ENCODE measurements around the gene NCMAP.
"Not testable (repeated sequence)": the region's sequence is repeated elsewhere in the genome, so short reads cannot be mapped to it uniquely, and the experiment has no call there.

Gene NCMAP

GRCh38 chr1:24541711-24542346, 14.1 kb upstream of the NCMAP start:
- in situ Hi-C loops (cut with MboI; ENCODE audit: low sequenced_read_pairs) = no loop called here

GRCh38 chr1:24544239-24544638, 11.6 kb upstream of the NCMAP start:
- in situ Hi-C loops (cut with MboI; ENCODE audit: low sequenced_read_pairs) = no loop called here

- in situ Hi-C loops (cut with MboI; ENCODE audit: low sequenced_read_pairs) = no loop called here
Measured at GRCh38 chr1:24545662-24546061, 10.2 kb upstream of the NCMAP start.

- in situ Hi-C loops (cut with MboI; ENCODE audit: low sequenced_read_pairs) = no loop called here
Measured at GRCh38 chr1:24547195-24547594, 8.7 kb upstream of the NCMAP start.

GRCh38 chr1:24548070-24548469, 7.8 kb upstream of the NCMAP start:
- in situ Hi-C loops (cut with MboI; ENCODE audit: low sequenced_read_pairs) = no loop called here

GRCh38 chr1:24549210-24549609, 6.7 kb upstream of the NCMAP start:
- in situ Hi-C loops (cut with MboI; ENCODE audit: low sequenced_read_pairs) = not testable (repeated sequence)

GRCh38 chr1:24551290-24551959, 4.5 kb upstream of the NCMAP start:
- in situ Hi-C loops (cut with MboI; ENCODE audit: low sequenced_read_pairs) = no loop called here

- in situ Hi-C loops (cut with MboI; ENCODE audit: low sequenced_read_pairs) = no loop called here
Measured at GRCh38 chr1:24551960-24552571, 3.8 kb upstream of the NCMAP start.

- in situ Hi-C loops (cut with MboI; ENCODE audit: low sequenced_read_pairs) = no loop called here
Measured at GRCh38 chr1:24553931-24554330, 2.0 kb upstream of the NCMAP start.

GRCh38 chr1:24554714-24555113, 1.2 kb upstream of the NCMAP start:
- in situ Hi-C loops (cut with MboI; ENCODE audit: low sequenced_read_pairs) = no loop called here

GRCh38 chr1:24556414-24556795, 518 bp downstream of the NCMAP start:
- in situ Hi-C loops (cut with MboI; ENCODE audit: low sequenced_read_pairs) = no loop called here

GRCh38 chr1:24557220-24557619, 1.3 kb downstream of the NCMAP start:
- in situ Hi-C loops (cut with MboI; ENCODE audit: low sequenced_read_pairs) = no loop called here

GRCh38 chr1:24557711-24558131, 1.8 kb downstream of the NCMAP start:
- in situ Hi-C loops (cut with MboI; ENCODE audit: low sequenced_read_pairs) = no loop called here

- in situ Hi-C loops (cut with MboI; ENCODE audit: low sequenced_read_pairs) = no loop called here
Measured at GRCh38 chr1:24558455-24558854, 2.6 kb downstream of the NCMAP start.

GRCh38 chr1:24558902-24559791, 3.3 kb downstream of the NCMAP start:
- in situ Hi-C loops (cut with MboI; ENCODE audit: low sequenced_read_pairs) = no loop called here

- in situ Hi-C loops (cut with MboI; ENCODE audit: low sequenced_read_pairs) = no loop called here
Measured at GRCh38 chr1:24560361-24560760, 4.5 kb downstream of the NCMAP start.

- in situ Hi-C loops (cut with MboI; ENCODE audit: low sequenced_read_pairs) = no loop called here
Measured at GRCh38 chr1:24562625-24563024, 6.7 kb downstream of the NCMAP start.

- in situ Hi-C loops (cut with MboI; ENCODE audit: low sequenced_read_pairs) = no loop called here
Measured at GRCh38 chr1:24564695-24565094, 8.8 kb downstream of the NCMAP start.

- in situ Hi-C loops (cut with MboI; ENCODE audit: low sequenced_read_pairs) = no loop called here
Measured at GRCh38 chr1:24566236-24566867, 10.5 kb downstream of the NCMAP start.

GRCh38 chr1:24567792-24568388, 12.0 kb downstream of the NCMAP start:
- in situ Hi-C loops (cut with MboI; ENCODE audit: low sequenced_read_pairs) = no loop called here

All from hTERT RPE-1 (cell line).